ENCODE data around the gene RIPOR2. TPM values are rescaled to one million over a fixed set of nuclear protein-coding genes. Genes with fewer than 3 reads are reported as not detected.

Gene RIPOR2
- total and polyA plus RNA-seq, 2 experiments from 2014 or later: 9.5 to 22.5 TPM

GRCh38 chr6:24980507-24981385 lies 45.0 kb upstream of the RIPOR2 start:
- Mint-ChIP-seq H3K4me3 (peak overlapping the region; percentile 50), H3K9me3 (no peaks in the 10 kb centered on the region; the same call in 2 of the 3 replicates), H3K36me3 (ENCODE audit: low read depth) (no peaks in the 10 kb centered on the region; the same call in 2 of the 3 replicates), H3K27me3 (ENCODE audit: insufficient read depth, low read depth, poor library complexity) (no peaks in the 10 kb centered on the region), H3K4me1 (peaks cover 77% of the 10 kb centered on the region), H3K27ac (peak overlapping the region; percentile 99)
- Histone ChIP-seq H2AFZ (no peak overlapping the region), H3K9me2 (ENCODE audit: insufficient read depth) (no peaks in the 10 kb centered on the region), H3F3A (replicated peaks; ENCODE audit: low read depth) (peaks cover 4% of the 10 kb centered on the region; the same call in 1 of the 2 replicates), H3K4me1 (ENCODE audit: insufficient read depth) (peaks cover 48% of the 10 kb centered on the region), H3K4me2 (peak overlapping the region; percentile 62), H3K79me2 (replicated peaks; ENCODE audit: insufficient read depth) (no peaks in the 10 kb centered on the region), H3K36me3 (ENCODE audit: insufficient read depth) (no peaks in the 10 kb centered on the region), H3K27me3 (ENCODE audit: insufficient read depth) (no peaks in the 10 kb centered on the region), H3K4me3 (peak overlapping the region; percentile 8; the same call in 1 of the 2 replicates), H4K20me1 (replicated peaks; ENCODE audit: insufficient read depth) (no peaks in the 10 kb centered on the region), H3K27ac (ENCODE audit: low read depth) (peak overlapping the region; percentile 96)
- TF ChIP-seq CREB1 (CRISPR knock-in tag; IDR thresholded peaks at IDR 0.05; ENCODE audit: low read depth) (no peak), ZNF331 (CRISPR knock-in tag; IDR thresholded peaks at IDR 0.05; ENCODE audit: low read depth) (no peak), REST (IDR thresholded peaks at IDR 0.05; ENCODE audit: unreplicated experiment) (peak; percentile 24), CTCF (conservative IDR thresholded peaks at IDR 0.05; ENCODE audit: low read depth in 2 of 2) (no peak), EZH2phosphoT487 (IDR thresholded peaks at IDR 0.05; ENCODE audit: unreplicated experiment) (no peak), ETS1 (IDR thresholded peaks at IDR 0.05) (no peak; the same call in 1 of the 2 replicates), ZNF114 (CRISPR knock-in tag; IDR thresholded peaks at IDR 0.05) (no peak), STAT1 (IDR thresholded peaks at IDR 0.05; ENCODE audit: unreplicated experiment) (no peak), POLR2AphosphoS5 (IDR thresholded peaks at IDR 0.05; ENCODE audit: low read depth) (peak; percentile 64), NANOG (IDR thresholded peaks at IDR 0.05; ENCODE audit: borderline replicate concordance) (peak; percentile 87), EZH2 (IDR thresholded peaks at IDR 0.05; ENCODE audit: low read depth, unreplicated experiment) (no peak), JUNB (IDR thresholded peaks at IDR 0.05; ENCODE audit: unreplicated experiment) (no peak), ZNF462 (CRISPR knock-in tag; IDR thresholded peaks at IDR 0.05) (peak; percentile 95)
- peak; percentile 81 for ATAC-seq
- peak; percentile 91 for DNase-seq (ENCODE audit: low spot score)

Measured in GM23338 (cell line).